GM19023 (cell line): Measurements from ENCODE around the gene SLC7A5.
"Not testable (repeated sequence)": the region's sequence is repeated elsewhere in the genome, so short reads cannot be mapped to it uniquely, and the experiment has no call there.

ENCODE experiments used
- ATAC-seq: cut with Tn5 transposase; IDR thresholded peaks from one replicate; pipeline ENCODE4 v1.9.1; 2021; ENCODE audit warnings: mild to moderate bottlenecking, moderate library complexity; ENCODE audit not compliant: unreplicated experiment

Gene SLC7A5

DNA sequence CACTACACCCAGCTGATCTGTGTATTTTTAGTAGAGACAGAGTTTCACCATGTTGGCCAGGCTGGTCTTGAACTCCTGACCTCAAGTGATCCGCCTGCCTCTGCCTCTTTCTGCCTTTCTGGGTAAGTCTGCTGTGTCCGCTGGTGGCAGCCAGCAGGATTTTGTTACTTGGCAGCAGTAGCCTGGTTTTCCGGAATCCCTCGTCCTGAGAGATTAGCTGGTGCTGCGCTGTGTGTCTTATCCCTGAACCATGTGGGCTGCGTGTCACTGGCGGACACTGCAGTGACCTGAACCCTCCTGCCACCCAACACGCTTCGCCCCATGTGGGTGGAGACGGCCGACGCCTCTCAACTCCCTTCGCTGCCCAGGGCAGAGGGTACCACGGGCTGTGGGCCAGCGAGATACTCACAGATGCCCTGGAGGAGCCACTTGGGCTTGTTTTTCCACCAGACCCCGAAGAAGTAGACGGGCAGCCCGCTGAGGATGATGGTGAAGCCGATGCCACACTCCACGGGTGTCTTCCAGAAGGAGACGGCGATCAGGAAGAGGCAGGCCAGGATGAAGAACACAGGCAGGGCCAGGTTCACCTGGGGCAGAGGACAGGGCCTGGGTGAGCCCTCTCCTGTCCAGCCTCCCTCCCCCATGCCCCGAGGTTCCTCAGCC, 35.2 kb downstream of the SLC7A5 start:
- no peak for ATAC-seq

DNA sequence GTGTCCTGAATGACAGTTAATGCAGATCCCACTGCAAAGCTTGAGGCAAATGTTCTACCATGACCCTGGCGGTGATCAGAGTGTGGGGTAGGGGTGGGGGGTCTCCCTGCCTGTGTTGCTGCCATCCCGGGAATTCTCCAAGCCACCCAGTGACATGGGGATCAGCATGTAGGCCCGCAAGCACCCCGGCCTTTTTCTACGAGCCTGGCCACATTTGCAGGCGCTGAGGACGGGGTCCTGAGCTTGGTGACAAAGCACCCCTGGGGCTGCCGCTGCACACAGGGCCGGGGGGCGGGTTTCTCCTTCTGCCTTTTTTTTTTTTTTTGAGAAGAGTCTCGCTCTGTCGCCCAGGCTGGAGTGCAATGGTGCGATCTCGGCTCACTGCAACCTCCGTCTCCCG, 35.8 kb downstream of the SLC7A5 start:
- ATAC-seq: no peak

DNA sequence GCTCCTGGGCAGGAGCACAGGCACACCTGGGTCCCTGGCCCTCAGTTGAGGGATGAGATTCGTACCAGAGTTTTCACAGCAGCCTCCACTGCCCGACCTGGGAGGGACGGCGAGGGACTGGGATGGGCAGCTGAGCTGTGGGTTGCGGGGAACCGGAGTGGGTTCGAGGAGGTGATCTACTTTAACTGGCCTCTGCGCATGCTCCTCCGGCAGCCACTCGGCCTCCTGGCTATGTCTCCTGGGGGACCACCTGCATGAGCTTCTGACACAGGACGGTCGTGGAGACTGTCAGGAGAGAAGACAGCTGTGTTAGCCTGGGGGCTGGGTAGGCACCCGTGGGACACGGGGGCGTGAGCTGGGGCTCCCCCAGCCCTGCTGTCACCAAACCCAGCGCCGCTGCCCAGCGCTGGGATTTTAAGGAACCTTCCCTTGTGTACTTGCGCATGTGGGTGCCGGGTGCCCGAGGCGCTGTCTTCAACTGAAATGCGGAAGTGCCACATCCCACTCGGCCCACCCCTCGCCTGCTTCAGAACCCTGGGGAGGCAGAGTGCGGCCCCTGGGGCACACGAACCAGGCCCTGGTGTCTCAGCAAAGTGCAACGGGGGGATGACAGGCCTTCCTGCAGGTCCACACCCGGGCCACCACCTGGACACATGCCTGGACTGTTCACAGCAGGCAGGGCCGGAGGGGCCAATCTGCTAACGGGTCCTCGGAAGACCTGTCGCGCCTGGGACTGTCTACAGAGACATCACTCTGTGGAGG, 36.4 kb downstream of the SLC7A5 start:
- ATAC-seq: no peak

DNA sequence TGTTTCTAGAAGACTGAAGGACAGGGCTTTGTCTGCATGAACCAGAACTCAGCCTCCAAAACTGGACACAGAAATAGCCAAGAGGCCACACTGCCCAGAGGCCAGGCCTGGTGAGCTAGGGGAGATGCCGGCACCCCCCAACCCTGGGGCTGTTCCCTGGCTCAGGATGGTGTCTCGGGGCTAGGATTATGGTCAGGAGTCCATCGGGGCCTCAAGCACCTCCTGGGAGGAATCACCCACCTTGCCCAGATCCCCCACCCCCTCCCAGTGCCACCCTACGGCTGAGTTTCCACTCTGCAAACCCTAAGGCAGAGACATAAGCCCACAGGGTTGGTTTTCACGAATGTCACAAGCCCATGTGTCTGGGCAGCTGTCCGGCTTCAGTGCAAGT, 37.2 kb downstream of the SLC7A5 start:
- ATAC-seq: no peak

DNA sequence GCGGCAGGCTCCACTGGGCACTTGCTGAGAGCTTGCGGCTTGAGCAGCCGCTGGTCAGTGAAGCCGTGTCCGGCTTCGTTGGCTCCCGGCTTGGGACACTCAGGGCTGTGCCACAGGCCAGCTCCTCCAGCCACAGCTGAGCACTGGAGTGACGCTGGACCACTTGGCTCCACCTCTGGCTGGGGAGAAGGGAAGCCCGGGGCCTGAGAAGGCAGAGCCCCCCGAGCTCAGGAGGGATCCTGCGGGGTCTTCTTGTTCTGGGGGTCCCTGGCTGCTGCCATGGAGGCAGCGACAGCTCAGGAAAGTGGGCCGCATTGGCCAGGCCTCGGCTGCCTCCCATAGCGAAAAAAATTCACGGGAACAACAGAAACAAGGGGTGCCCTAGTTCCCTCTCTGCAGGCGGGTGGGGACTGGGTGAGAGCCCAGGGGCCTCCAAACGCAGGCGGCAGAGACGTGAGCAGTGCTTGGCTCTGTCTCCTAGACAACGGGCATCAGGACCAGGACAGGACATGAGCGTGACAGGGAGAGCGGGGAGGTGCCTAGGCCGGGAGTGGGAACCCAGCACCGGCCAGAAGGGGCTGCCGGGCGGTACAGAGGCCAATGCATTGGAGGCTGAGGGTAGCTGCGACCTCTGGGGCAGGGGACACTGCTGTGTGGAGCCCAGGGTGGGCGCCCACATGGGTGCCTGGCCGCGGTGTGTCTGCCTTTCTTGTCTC, 37.7 kb downstream of the SLC7A5 start:
- no peak for ATAC-seq

GRCh38 chr16:87830673-87831420, 38.5 kb downstream of the SLC7A5 start:
- no peak for ATAC-seq

DNA sequence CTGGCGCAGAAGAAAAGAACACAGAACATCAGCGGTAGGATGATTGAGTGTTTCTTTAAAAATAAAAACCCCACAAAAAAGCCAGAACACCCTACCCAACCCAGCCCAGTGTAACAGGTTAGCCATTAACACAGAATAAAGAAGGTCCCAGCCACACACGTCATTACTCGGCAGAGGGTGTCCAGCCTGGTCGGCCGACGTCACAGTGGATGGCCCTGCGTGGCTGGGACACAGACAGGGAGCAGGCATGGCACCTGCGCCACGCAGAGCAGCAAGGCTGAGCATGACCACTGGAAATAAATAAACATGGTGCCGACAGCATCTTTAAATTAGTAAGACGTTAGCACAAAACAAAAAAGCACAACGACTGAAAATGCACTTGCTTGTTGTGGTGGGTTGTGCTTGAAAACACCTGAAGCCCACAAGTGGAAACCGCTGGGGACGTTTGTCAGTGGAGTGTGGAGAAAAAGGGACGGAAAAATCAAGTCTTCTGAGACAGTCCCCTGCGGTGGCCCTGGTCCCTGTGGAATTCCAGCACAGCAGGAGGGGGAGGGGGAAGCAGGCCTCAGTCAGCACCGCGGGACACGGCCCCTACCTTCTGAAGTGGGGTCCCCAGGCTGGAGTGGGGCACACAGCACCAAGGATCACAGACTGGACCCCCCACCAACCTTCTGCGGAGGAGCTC, 39.2 kb downstream of the SLC7A5 start:
- no peak for ATAC-seq

DNA sequence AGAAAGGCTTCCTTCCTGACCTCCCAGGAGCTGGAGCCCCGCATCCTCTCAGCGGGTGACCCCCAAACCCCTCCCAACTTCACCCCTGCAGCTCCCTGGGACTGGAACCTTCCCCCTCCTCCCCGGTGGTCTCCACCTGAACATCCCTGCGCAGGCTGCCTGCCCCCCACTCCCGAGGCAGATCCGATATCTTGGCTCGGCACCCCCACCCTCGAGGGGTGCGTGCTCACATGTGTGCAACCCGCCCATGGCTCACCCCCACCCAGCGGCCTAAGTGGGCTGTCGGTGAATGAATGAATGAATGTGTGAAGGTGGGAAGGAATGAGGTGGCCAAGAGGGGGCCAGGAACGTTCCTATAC, 39.7 kb downstream of the SLC7A5 start:
- no peak for ATAC-seq

DNA sequence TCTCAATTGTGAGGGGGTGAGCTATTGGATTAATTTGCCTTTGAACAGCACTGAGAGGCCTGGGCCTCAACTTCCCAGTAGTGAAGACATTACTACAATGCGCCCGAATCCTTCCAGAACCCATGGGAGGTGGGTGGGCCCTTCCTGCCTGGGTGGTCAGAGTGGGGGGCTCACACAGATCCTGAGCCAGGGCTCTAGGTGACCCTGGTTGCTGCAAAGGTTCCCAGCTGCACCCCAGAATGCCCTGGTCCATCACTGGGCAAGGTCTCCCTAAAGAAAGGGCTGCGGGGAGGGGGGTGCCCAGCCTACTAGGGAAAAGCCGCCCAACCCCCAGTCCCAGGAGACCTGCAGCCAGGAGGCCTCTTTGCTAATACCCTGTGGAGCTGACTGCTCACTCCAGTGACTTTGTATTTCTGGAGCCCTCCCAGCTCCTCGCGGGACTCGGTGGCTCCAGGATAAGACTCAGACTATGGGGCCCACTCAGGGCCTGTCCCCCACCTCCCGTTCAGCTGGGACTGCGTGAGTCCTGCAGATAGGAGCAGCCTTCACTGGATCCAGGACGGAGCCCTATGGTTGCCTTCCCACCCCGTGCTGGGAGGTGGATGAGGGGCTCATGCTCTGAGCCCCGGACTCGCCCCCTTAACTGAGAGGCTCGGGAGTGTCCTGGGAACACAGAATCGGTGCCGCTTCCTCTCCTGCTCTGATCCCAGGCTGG, 40.2 kb downstream of the SLC7A5 start:
- no peak for ATAC-seq

GRCh38 chr16:87828071-87828906, 41.0 kb downstream of the SLC7A5 start:
- ATAC-seq: no peak

DNA sequence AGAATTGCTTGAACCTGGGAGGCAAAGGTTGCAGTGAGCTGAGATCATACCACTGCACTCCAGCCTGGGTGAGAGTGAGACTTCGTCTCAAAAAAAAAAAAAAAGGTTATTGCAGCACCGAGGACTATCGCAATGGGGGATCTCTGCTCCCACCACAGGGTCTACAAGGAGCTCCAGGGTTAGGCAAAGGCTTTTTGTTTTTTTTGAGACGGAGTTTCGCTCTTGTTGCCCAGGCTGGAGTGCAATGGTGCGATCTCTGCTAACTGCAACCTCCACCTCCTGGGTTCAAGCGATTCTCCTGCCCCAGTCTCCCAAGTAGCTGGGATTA, 41.8 kb downstream of the SLC7A5 start:
- ATAC-seq: not testable (repeated sequence)

- ATAC-seq: no peak
These were observed 42.3 kb downstream of the SLC7A5 start for GRCh38 chr16:87826798-87827587.

- not testable (repeated sequence) for ATAC-seq
These were observed 42.9 kb downstream of the SLC7A5 start for GRCh38 chr16:87826407-87826797.

DNA sequence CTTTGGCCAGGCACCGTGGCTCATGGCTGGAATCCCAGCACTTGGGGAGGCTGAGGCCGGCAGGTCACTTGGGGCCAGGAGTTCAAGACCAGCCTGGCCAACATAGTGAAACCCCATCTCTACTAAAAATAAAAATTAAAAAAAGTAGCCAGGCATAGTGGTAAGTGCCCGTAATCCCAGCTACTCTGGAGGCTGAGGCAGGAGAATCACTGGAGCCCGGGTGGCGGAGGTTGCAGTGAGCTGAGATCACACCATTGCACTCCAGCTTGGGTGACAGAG, 43.5 kb downstream of the SLC7A5 start:
- not testable (repeated sequence) for ATAC-seq

GRCh38 chr16:87824991-87825841, 44.1 kb downstream of the SLC7A5 start:
- no peak for ATAC-seq

- no peak for ATAC-seq
These were observed 45.0 kb downstream of the SLC7A5 start for GRCh38 chr16:87824016-87824990.
